T47D (cell line): Measurements from ENCODE around the gene NDUFB11.

Experiments
- DNase-seq, 2 experiments: peaks; one replicate each; pipeline versions ENCODE4 v3.0.0 to v3.0.0-alpha.2; 2011 to 2012; ENCODE audit warnings: low read depth in 1 of 2, low spot score in 1 of 2
- JUND ChIP-seq: IDR thresholded peaks from 2 replicates; pipeline ENCODE4 v1.6.1; 2012; ENCODE audit warnings: low read depth
- in situ Hi-C: cut with HindIII; loops from 2 replicates; pipeline ENCODE4 v1.10.0; 2016; ENCODE audit warnings: low sequenced_read_pairs, low pct_unique_long_range_greater_than_20kb

Gene NDUFB11

DNA sequence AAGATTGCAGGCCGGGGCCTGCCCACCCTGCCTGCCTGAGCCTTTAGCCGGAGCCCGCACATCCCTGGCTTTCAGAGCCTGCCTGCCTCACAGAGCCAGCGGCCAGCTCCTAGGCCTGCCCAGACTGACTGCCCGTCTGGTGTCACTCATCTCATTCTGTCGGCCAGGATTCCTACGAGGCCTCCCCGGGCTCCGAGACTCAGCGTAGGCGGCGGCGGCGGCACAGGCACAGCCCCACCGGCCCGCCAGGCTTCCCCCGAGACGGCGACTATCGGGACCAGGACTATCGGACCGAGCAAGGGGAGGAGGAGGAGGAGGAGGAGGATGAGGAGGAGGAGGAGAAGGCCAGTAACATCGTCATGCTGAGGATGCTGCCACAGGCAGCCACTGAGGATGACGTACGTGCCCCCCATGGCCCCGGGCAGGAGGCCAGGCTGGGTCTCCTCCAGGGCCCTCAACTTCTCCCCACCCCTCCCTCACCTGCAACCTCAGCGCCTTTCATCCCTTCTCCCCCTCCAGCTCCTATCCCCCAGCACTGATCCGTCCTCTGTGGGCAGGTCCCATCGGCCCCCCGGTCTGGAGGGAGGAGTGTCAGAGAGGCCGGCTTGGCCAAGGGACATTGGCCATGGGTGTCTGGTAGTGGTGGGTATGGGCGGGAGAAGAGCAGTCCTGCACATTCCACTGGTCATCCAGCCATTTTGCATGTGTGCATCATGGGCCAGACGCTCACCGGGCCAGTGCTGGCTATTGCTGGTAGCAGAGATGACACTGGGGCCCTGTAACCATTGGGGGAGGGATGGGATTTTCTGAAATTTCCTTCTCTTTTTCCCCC is 26.6 kb upstream of the NDUFB11 start:
- in situ Hi-C loops, result no loop called here
- no peak for TF ChIP-seq JUND
- DNase-seq, result no peak

DNA sequence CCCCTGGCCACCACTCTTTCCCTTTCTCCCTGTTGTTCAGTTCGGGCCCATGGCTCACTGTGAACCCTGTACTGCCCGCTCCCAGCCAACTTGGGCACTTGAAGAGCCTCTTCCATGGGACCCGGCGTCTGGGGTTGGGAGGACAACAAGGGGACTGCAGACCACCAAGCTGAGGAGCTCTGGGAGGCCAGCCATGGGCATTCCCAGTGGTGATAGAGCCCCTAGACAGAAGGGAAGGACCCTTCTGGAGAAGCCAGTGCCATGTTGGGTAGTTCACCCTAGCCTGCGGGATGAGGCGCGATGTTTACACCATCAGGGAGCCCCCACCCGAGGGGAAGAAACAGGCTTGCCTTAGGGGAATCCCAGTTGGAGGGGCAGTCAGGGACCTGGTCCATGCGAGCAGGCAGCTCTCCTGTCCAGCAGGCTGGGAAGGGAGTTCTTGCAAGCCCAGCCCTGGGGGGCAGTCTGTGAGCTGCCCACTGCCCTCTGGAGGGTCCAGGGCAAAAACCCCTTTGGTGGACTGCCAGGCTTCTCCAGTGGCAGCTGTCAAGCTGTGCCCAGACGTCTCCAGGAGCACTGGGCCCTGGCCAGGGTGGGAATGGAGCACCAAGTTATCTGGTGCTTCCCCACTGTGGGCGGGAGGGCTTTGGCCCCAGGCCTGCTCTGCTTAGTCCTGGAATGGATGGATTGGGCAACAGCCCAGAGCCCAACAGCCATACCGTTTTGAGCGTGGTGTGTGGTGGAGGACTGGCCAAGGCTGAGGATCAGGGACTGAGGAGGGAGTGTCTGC is 25.4 kb upstream of the NDUFB11 start:
- no peak for TF ChIP-seq JUND
- in situ Hi-C loops, result no loop called here
- DNase-seq, result no peak

GRCh38 chrX:47169273-47169672 is 24.8 kb upstream of the NDUFB11 start:
- no peak for DNase-seq
- TF ChIP-seq JUND, result no peak
- in situ Hi-C loops, result no loop called here

- in situ Hi-C loops, result no loop called here
- DNase-seq, result no peak
- no peak for TF ChIP-seq JUND
Observed at GRCh38 chrX:47168495-47169073, 24.1 kb upstream of the NDUFB11 start.

GRCh38 chrX:47166126-47166525 is 21.6 kb upstream of the NDUFB11 start:
- no peak for DNase-seq
- no peak for TF ChIP-seq JUND
- in situ Hi-C loops, result no loop called here

DNA sequence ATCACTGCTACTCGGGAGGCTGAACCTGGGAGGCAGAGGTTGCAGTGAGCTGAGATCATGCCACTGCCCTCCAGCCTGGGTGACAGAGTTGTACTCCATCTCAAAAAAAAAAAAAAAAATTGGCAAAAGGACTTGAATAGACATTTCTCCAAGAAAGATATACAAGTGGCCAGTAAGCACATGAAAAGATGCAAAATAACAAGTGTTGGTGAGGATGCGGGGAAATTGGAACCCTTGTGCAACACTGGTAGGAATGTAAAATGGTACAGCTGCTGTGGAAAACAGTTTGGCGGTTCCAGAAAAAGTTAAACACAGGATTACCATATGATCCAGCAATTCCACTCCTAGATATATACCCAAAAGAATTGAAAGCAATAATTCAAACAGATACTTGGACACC is 19.9 kb upstream of the NDUFB11 start:
- no peak for DNase-seq
- in situ Hi-C loops, result no loop called here
- no peak for TF ChIP-seq JUND

GRCh38 chrX:47162927-47163583 is 18.6 kb upstream of the NDUFB11 start:
- no peak for DNase-seq
- in situ Hi-C loops, result no loop called here
- TF ChIP-seq JUND, result no peak

- no peak for DNase-seq
- in situ Hi-C loops, result no loop called here
- no peak for TF ChIP-seq JUND
Observed at GRCh38 chrX:47160781-47161180, 16.3 kb upstream of the NDUFB11 start.

GRCh38 chrX:47158781-47159180 is 14.3 kb upstream of the NDUFB11 start:
- in situ Hi-C loops, result no loop called here
- no peak for DNase-seq
- TF ChIP-seq JUND, result no peak

DNA sequence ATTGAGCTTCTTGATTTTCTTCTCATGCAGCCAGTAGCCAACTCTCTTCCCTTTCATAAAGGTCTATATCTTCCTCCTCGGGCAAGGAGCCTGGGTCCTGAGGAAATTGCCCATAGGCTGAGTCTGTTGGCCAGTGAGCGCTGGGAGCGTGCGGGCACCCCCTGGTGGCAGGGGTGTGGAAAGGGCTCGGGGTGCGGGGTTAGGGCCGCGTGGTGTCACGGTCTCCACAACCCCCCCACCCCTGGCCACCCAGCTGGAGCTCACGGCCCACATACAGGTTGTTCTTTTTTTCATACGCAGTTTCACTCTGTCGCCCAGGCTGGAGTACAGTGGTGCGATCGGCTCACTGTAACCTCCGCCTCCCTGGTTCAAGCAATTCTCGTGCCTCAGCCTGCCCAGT is 13.6 kb upstream of the NDUFB11 start:
- DNase-seq, result no peak
- in situ Hi-C loops, result no loop called here
- TF ChIP-seq JUND, result no peak

GRCh38 chrX:47156611-47157520 is 12.4 kb upstream of the NDUFB11 start:
- no peak for DNase-seq
- no peak for TF ChIP-seq JUND
- in situ Hi-C loops, result no loop called here

GRCh38 chrX:47151435-47151834 is 6.9 kb upstream of the NDUFB11 start:
- in situ Hi-C loops, result no loop called here
- no peak for TF ChIP-seq JUND
- DNase-seq, result no peak
